GM12878 (cell line): Measurements from ENCODE around the gene CLSTN2. TPM values are rescaled to one million over a fixed set of nuclear protein-coding genes. Genes with fewer than 3 reads are reported as not detected.

Experiments
- ATAC-seq: fragments of 200-7000 bp; cut with Tn5 transposase; 3 replicates; pipeline ENCODE4 v1.9.1; 2020; ENCODE audit warnings: mild to moderate bottlenecking, moderate library complexity
- BruUV-seq: library from RNA; stranded (reverse); fragments of 400-500 nt; replicated peaks from 2 replicates; lab custom pipeline; 2021; lab: Mats Ljungman, UMichigan
- CTCF ChIA-PET: fragments of 300-600 bp; sonication (Branson Sonifier 250); formaldehyde crosslinking; extraction: SDS; loops from one replicate; lab custom pipeline; 2021; ENCODE audit warnings: inconsistent platforms; lab: Yijun Ruan, JAX
- POLR2A ChIA-PET: fragments of 350-600 bp; formaldehyde crosslinking; extraction: SDS; loops from one replicate; lab custom pipeline; 2021; ENCODE audit warnings: inconsistent platforms; lab: Charles Lee
- RAD21 ChIA-PET: fragments of 300-600 bp; sonication (Branson Sonifier 250); formaldehyde crosslinking; loops from one replicate; lab custom pipeline; 2023; ENCODE audit warnings: antibody characterized with exemption; ENCODE audit not compliant: unreplicated experiment; lab: Charles Lee
- SMC1A ChIA-PET: fragments of 300-600 bp; sonication (Branson Sonifier 250); formaldehyde crosslinking; loops from one replicate; lab custom pipeline; 2023; ENCODE audit not compliant: unreplicated experiment, uncharacterized antibody; lab: Charles Lee
- DNase-seq: peaks from one replicate; pipeline ENCODE4 v3.0.0-alpha.2; 2011; ENCODE audit warnings: low read depth, low spot score
- FAIRE-seq: peaks from 3 replicates; lab custom pipeline; 2011; peaks lifted over from hg19 to GRCh38; lab: Jason Lieb, UNC
- H2AFZ ChIP-seq: 2 replicates; pipeline ENCODE4 v1.6.0; 2011; ENCODE audit warnings: low read depth, low read length, control low read depth; ENCODE audit not compliant: control insufficient read depth
- H3K27ac ChIP-seq: 2 replicates; pipeline ENCODE4 v1.5.1; 2011; ENCODE audit warnings: control low read depth; ENCODE audit not compliant: control insufficient read depth, insufficient read depth
- H3K27me3 ChIP-seq, 2 experiments: replicated peaks in 1 of 2; 2 replicates each; pipeline versions ENCODE4 v1.6.0 to v1.6.1; 2011; ENCODE audit warnings: low read length in 1 of 2; ENCODE audit not compliant: control insufficient read depth in 2 of 2, insufficient read depth in 2 of 2
- H3K36me3 ChIP-seq, 2 experiments: 2 replicates each; pipeline ENCODE4 v1.5.1; 2011; ENCODE audit warnings: low read length in 1 of 2; ENCODE audit not compliant: control insufficient read depth in 2 of 2, insufficient read depth in 2 of 2
- H3K4me1 ChIP-seq: 2 replicates; pipeline ENCODE4 v1.6.1; 2011; ENCODE audit warnings: mild to moderate bottlenecking, low read length, moderate library complexity, mixed read lengths; ENCODE audit not compliant: control insufficient read depth, insufficient read depth
- H3K4me2 ChIP-seq: 2 replicates; pipeline ENCODE4 v1.6.0; 2011; ENCODE audit warnings: control low read depth; ENCODE audit not compliant: control insufficient read depth, insufficient read depth
- H3K4me3 ChIP-seq: fragments of 200-600 bp; sonication (generic); 2 replicates; pipeline ENCODE4 v1.5.1; 2016
- H3K79me2 ChIP-seq: 2 replicates; pipeline ENCODE4 v1.6.0; 2011; ENCODE audit warnings: low read length; ENCODE audit not compliant: control insufficient read depth, insufficient read depth
- H3K9ac ChIP-seq: 2 replicates; pipeline ENCODE4 v1.8.0; 2011; ENCODE audit warnings: low read length, control low read depth, mixed read lengths; ENCODE audit not compliant: control insufficient read depth, insufficient read depth
- H3K9me3 ChIP-seq: replicated peaks from 3 replicates; pipeline ENCODE4 v1.5.1; 2011; ENCODE audit warnings: mild to moderate bottlenecking, low read length; ENCODE audit not compliant: control insufficient read depth, insufficient read depth
- H4K20me1 ChIP-seq: 2 replicates; pipeline ENCODE4 v1.6.0; 2011; ENCODE audit not compliant: control insufficient read depth, insufficient read depth
- HCFC1 ChIP-seq: fragments of 150-350 bp; IDR thresholded peaks from 2 replicates; pipeline ENCODE4 v1.6.1; 2014; ENCODE audit warnings: low read length
- IRF4 ChIP-seq: IDR thresholded peaks from 2 replicates; pipeline ENCODE4 v1.6.1; 2011; ENCODE audit warnings: low read depth, low read length
- KAT2A ChIP-seq: conservative IDR thresholded peaks from 2 replicates; pipeline ENCODE4 v1.6.1; 2011; ENCODE audit warnings: low read depth, low read length; ENCODE audit not compliant: control insufficient read depth
- MTA2 ChIP-seq: fragments of 450-650 bp; IDR thresholded peaks from 2 replicates; pipeline ENCODE4 v1.6.1; 2016; ENCODE audit warnings: low read depth, mild to moderate bottlenecking, moderate library complexity
- NRF1 ChIP-seq: conservative IDR thresholded peaks from 2 replicates; pipeline ENCODE4 v1.6.1; 2011; ENCODE audit warnings: mild to moderate bottlenecking, low read depth, low read length, improper control_type of control experiment
- SMC3 ChIP-seq: IDR thresholded peaks from 2 replicates; pipeline ENCODE4 v1.6.1; 2011; ENCODE audit warnings: low read length, improper control_type of control experiment, borderline replicate concordance
- WRNIP1 ChIP-seq: IDR thresholded peaks from 2 replicates; pipeline ENCODE4 v1.6.1; 2011; ENCODE audit warnings: low read depth, low read length, improper control_type of control experiment, borderline replicate concordance
- ZNF217 ChIP-seq: fragments of 450-650 bp; IDR thresholded peaks from 2 replicates; pipeline ENCODE4 v1.6.1; 2017; ENCODE audit warnings: antibody characterized with exemption, mild to moderate bottlenecking
- WGBS: methylation state at CpG from one replicate; pipeline ENCODE4 v1.1.6; 2016; ENCODE audit warnings: low lambda C conversion rate; ENCODE audit not compliant: insufficient replicate concordance, insufficient coverage; ENCODE audit errors: missing lambda C conversion rate; 5-methylcytosine and 5-hydroxymethylcytosine counted together
- in situ Hi-C: fragments of 300-500 bp; cut with MboI; formaldehyde crosslinking; loops from 9 replicates; pipeline ENCODE4 v1.14.3; 2018; ENCODE audit warnings: mixed read lengths
- intact Hi-C: fragments of 100-400 bp; cut with micrococcal nuclease; formaldehyde crosslinking; loops from one replicate; pipeline ENCODE4 v1.14.2; 2022; ENCODE audit not compliant: unreplicated experiment
- polyA plus RNA-seq, 11 experiments: library from polyadenylated mRNA; depleted of rRNA in 4 of 11; unstranded in 6 of 11; stranded (reverse) in 5 of 11; fragments of >200 nt; fragmentation: Nextera tagmentation in 4 of 11; fragmentation: Illumina TruSeq in 1 of 11; extraction: Ambion mirVana in 4 of 11; extraction: Trizol in 1 of 11; gene quantifications; 1 replicate in 1 of 11; 2 replicates in 10 of 11; pipeline versions ENCODE4 v1.2.1 to v1.2.3, GENCODE V29; 2011 to 2016; ENCODE audit warnings: inconsistent platforms in 2 of 11, missing spikeins in 2 of 11, low read depth in 1 of 11
- total RNA-seq, 4 experiments: library from RNA; depleted of rRNA in 3 of 4; stranded (reverse); fragments of >200 nt in 3 of 4; fragmentation: Illumina TruSeq in 1 of 4; extraction: Trizol in 1 of 4; gene quantifications; 2 replicates each; pipeline versions ENCODE4 v1.2.1 to v1.2.3, GENCODE V29; 2013 to 2021
- TF ChIP-seq, protein P1 (sequence below): fragments of 450-650 bp; conservative IDR thresholded peaks from 2 replicates; pipeline ENCODE4 v1.6.1; 2017; ENCODE audit warnings: mild to moderate bottlenecking, moderate library complexity

CLSTN2 gene
- total and polyA plus RNA-seq, 10 of the 15 experiments (the other 5 are each of a cell fraction or from before 2014, with no cell fraction given) = under 0.01 to 0.10 (median under 0.01) TPM; not detected in 5

- TF ChIP-seq, protein P1, sequence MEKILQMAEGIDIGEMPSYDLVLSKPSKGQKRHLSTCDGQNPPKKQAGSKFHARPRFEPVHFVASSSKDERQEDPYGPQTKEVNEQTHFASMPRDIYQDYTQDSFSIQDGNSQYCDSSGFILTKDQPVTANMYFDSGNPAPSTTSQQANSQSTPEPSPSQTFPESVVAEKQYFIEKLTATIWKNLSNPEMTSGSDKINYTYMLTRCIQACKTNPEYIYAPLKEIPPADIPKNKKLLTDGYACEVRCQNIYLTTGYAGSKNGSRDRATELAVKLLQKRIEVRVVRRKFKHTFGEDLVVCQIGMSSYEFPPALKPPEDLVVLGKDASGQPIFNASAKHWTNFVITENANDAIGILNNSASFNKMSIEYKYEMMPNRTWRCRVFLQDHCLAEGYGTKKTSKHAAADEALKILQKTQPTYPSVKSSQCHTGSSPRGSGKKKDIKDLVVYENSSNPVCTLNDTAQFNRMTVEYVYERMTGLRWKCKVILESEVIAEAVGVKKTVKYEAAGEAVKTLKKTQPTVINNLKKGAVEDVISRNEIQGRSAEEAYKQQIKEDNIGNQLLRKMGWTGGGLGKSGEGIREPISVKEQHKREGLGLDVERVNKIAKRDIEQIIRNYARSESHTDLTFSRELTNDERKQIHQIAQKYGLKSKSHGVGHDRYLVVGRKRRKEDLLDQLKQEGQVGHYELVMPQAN = no peak
- TF ChIP-seq IRF4 (no peak), WRNIP1 (no peak), SMC3 (no peak), NRF1 (no peak), ZNF217 (no peak), MTA2 (no peak), HCFC1 (no peak)
- TF ChIP-seq, all 136 proteins: peak for 0
These were observed 514.6 kb downstream of the CLSTN2 start (continued) for GRCh38 chr3:140449413-140450256.

- BruUV-seq = no TSS peak
- 2% methylated on average over 2 of the region's 2 CpGs for whole genome bisulfite sequencing
- intact Hi-C loops = no loop called here
These were observed 518.8 kb downstream of the CLSTN2 start for GRCh38 chr3:140453750-140454149.

More at GRCh38 chr3:140453750-140454149, 518.8 kb downstream of the CLSTN2 start:
- ChIA-PET SMC1A (no interaction called here), RAD21 (no interaction called here), CTCF (interaction anchor here (0.6 kb wide), 1 partner anchor 196 kb away, joined by 3 read pairs; no protein-coding TSS in a partner anchor), POLR2A (interaction anchor here (0.6 kb wide), 1 partner anchor 86 kb away, joined by 3 read pairs; no protein-coding TSS in a partner anchor)
- no peaks in the 10 kb centered on the region for H3K9me3 ChIP-seq
- no peak for TF ChIP-seq KAT2A
- DNase-seq (no peak), FAIRE-seq (no peak), ATAC-seq (no peak)
- no peak overlapping the region for H2AFZ ChIP-seq
- in situ Hi-C loops = no loop called here
- H3K4me1 ChIP-seq = no peaks in the 10 kb centered on the region
- H4K20me1 ChIP-seq = no peaks in the 10 kb centered on the region
- H3K9ac ChIP-seq = no peak overlapping the region
- H3K27me3 ChIP-seq = no peaks in the 10 kb centered on the region; a peak in 2 of 4 replicates
- no peak overlapping the region for H3K27ac ChIP-seq
- no peaks in the 10 kb centered on the region for H3K36me3 ChIP-seq
- H3K79me2 ChIP-seq = no peaks in the 10 kb centered on the region
- H3K4me3 ChIP-seq = no peak overlapping the region
- no peak overlapping the region for H3K4me2 ChIP-seq
